C1 segment of cervical spinal cord (tissue), 14 donors: Measurements from ENCODE around the gene ZNF581.

ENCODE experiments used
- DNase-seq, 14 donors: peaks; one replicate each; lab custom pipeline; 2025; lab: John Stamatoyannopoulos, UW

Gene ZNF581

GRCh38 chr19:55666343-55667005 is 23.0 kb downstream of the ZNF581 start:
- DNase-seq, result no peak

- DNase-seq, result no peak
Observed at GRCh38 chr19:55667006-55667381, 23.5 kb downstream of the ZNF581 start.

- DNase-seq, result no peak
Observed at GRCh38 chr19:55667511-55667910, 24.1 kb downstream of the ZNF581 start.

- no peak for DNase-seq
Observed at GRCh38 chr19:55667958-55668357, 24.5 kb downstream of the ZNF581 start.

GRCh38 chr19:55668603-55669348 is 25.3 kb downstream of the ZNF581 start:
- no peak for DNase-seq

GRCh38 chr19:55669418-55670279 is 26.2 kb downstream of the ZNF581 start:
- no peak for DNase-seq

GRCh38 chr19:55670280-55671053 is 27.0 kb downstream of the ZNF581 start:
- DNase-seq, result peak in 8 of 14 donors; percentile 2 to 46 (median 12)

GRCh38 chr19:55671054-55671378 is 27.6 kb downstream of the ZNF581 start:
- no peak for DNase-seq

GRCh38 chr19:55672418-55672817 is 29.0 kb downstream of the ZNF581 start:
- no peak for DNase-seq

- DNase-seq, result no peak
Observed at GRCh38 chr19:55673465-55673864, 30.0 kb downstream of the ZNF581 start.

- no peak for DNase-seq
Observed at GRCh38 chr19:55673889-55674288, 30.4 kb downstream of the ZNF581 start.

- no peak for DNase-seq
Observed at GRCh38 chr19:55674459-55674840, 31.0 kb downstream of the ZNF581 start.

- peak; percentile 51 to 95 (median 90) for DNase-seq
Observed at GRCh38 chr19:55674841-55675660, 31.6 kb downstream of the ZNF581 start, which contains the start of gene EPN1. Gene EPN1 (plus strand): TSS chr19:55675226. CDS start chr19:55678628, 3,402 bp downstream.

- no peak for DNase-seq
Observed at GRCh38 chr19:55675661-55676354, 32.4 kb downstream of the ZNF581 start.

- DNase-seq, result no peak
Observed at GRCh38 chr19:55676383-55676782, 32.9 kb downstream of the ZNF581 start.

- no peak for DNase-seq
Observed at GRCh38 chr19:55676889-55677505, 33.5 kb downstream of the ZNF581 start.

GRCh38 chr19:55677572-55678028 is 34.2 kb downstream of the ZNF581 start:
- DNase-seq, result no peak

GRCh38 chr19:55678121-55678671 is 34.7 kb downstream of the ZNF581 start:
- DNase-seq, result peak in 7 of 14 donors; percentile 3 to 44 (median 25)
